ENCODE results near the gene MEGF11. TPM values are rescaled to one million over a fixed set of nuclear protein-coding genes. Genes with fewer than 3 reads are reported as not detected.

The MEGF11 gene
- polyA plus RNA-seq, 2 of the 4 experiments (the other 2 are of a cell fraction) = 0.25 to 0.31 TPM

- H3K4me2 ChIP-seq = no peak overlapping the region
- DNase-seq (ENCODE audit: low read depth in 1 of 2, low spot score in 1 of 2) (no peak), ATAC-seq (no peak), FAIRE-seq (no peak)
- POLR2A ChIA-PET = no interaction called here
- 56% methylated on average over 2 of the region's 2 CpGs for WGBS (ENCODE audit: missing lambda C conversion rate)
- H3K27ac ChIP-seq = no peak overlapping the region
- no peak overlapping the region for H3K4me3 ChIP-seq
- TF ChIP-seq FOXS1 (CRISPR knock-in tag; IDR thresholded peaks at IDR 0.05) (no peak), CTCF (IDR thresholded peaks at IDR 0.05) (no peak), NFE2L2 (conservative IDR thresholded peaks at IDR 0.05; ENCODE audit: low read length) (no peak), RAD21 (conservative IDR thresholded peaks at IDR 0.05 in 1 of 2, IDR thresholded peaks at IDR 0.05 in 1 of 2) (no peak), HOXA7 (CRISPR knock-in tag; IDR thresholded peaks at IDR 0.05) (no peak), POLR2AphosphoS2 (conservative IDR thresholded peaks at IDR 0.05; ENCODE audit: low read length) (no peak), MAFK (IDR thresholded peaks at IDR 0.05; ENCODE audit: partially characterized antibody) (no peak), HOXB5 (CRISPR knock-in tag; IDR thresholded peaks at IDR 0.05) (no peak), GATA3 (IDR thresholded peaks at IDR 0.05; ENCODE audit: borderline replicate concordance) (no peak), ZFP36 (IDR thresholded peaks at IDR 0.05; ENCODE audit: borderline replicate concordance, partially characterized antibody) (no peak), ZC3H11A (IDR thresholded peaks at IDR 0.05) (no peak), BHLHE40 (IDR thresholded peaks at IDR 0.05; ENCODE audit: low read depth, low read length) (no peak), ZSCAN20 (CRISPR knock-in tag; IDR thresholded peaks at IDR 0.05) (no peak), PBX3 (IDR thresholded peaks at IDR 0.05) (no peak), REST (IDR thresholded peaks at IDR 0.05) (no peak), FOSL2 (IDR thresholded peaks at IDR 0.05) (no peak), FOSL2 (CRISPR knock-in tag; IDR thresholded peaks at IDR 0.05) (no peak), FOSB (CRISPR knock-in tag; IDR thresholded peaks at IDR 0.05) (no peak), TP53 (CRISPR knock-in tag; IDR thresholded peaks at IDR 0.05) (no peak), HEYL (CRISPR knock-in tag; IDR thresholded peaks at IDR 0.05) (no peak)
- CTCF ChIA-PET = interaction anchor here (0.7 to 1.1 kb wide), 5 partner anchors 11 to 811 kb away, joined by 3 read pairs; no protein-coding TSS in a partner anchor
- H3K4me1 ChIP-seq = peaks cover 7% of the 10 kb centered on the region
- H3K9me3 ChIP-seq = no peaks in the 10 kb centered on the region
Observed at GRCh38 chr15:66124651-66125050, 128.9 kb downstream of the MEGF11 start.

- ATAC-seq (no peak), FAIRE-seq (no peak), DNase-seq (ENCODE audit: low read depth in 1 of 2, low spot score in 1 of 2) (no peak)
- ChIA-PET CTCF (interaction anchor here (1.0 to 1.1 kb wide), 2 partner anchors 10 to 39 kb away, joined by 3 read pairs; no protein-coding TSS in a partner anchor), POLR2A (no interaction called here)
- no peak overlapping the region for H3K4me2 ChIP-seq
- H3K4me3 ChIP-seq = no peak overlapping the region
- no peak for TF ChIP-seq JUNB (IDR thresholded peaks at IDR 0.05)
- no peak for TF ChIP-seq CHD2 (IDR thresholded peaks at IDR 0.05; ENCODE audit: low read length, partially characterized antibody)
- TF ChIP-seq FOXS1 (CRISPR knock-in tag; IDR thresholded peaks at IDR 0.05) = no peak
- no peak for TF ChIP-seq CBX8 (IDR thresholded peaks at IDR 0.05)
- TF ChIP-seq SMC3 (IDR thresholded peaks at IDR 0.05) = no peak
- no peak for TF ChIP-seq NFE2L2 (conservative IDR thresholded peaks at IDR 0.05; ENCODE audit: low read length)
- no peak for TF ChIP-seq NPAS2 (CRISPR knock-in tag; IDR thresholded peaks at IDR 0.05; ENCODE audit: borderline replicate concordance)
- TF ChIP-seq MAZ (IDR thresholded peaks at IDR 0.05; ENCODE audit: borderline replicate concordance, low read depth, low read length) = no peak
- TF ChIP-seq ZSCAN20 (CRISPR knock-in tag; IDR thresholded peaks at IDR 0.05) = no peak
- TF ChIP-seq FOSB (CRISPR knock-in tag; IDR thresholded peaks at IDR 0.05) = no peak
- H3K27ac ChIP-seq = no peak overlapping the region
- H3K4me1 ChIP-seq = no peaks in the 10 kb centered on the region
- no peaks in the 10 kb centered on the region for H3K9me3 ChIP-seq
- WGBS (ENCODE audit: missing lambda C conversion rate) = 54% methylated on average over 8 of the region's 8 CpGs
Observed at GRCh38 chr15:66123799-66124198, 129.8 kb downstream of the MEGF11 start.
